ENCODE data around the gene PARD6G.

The PARD6G gene

DNA sequence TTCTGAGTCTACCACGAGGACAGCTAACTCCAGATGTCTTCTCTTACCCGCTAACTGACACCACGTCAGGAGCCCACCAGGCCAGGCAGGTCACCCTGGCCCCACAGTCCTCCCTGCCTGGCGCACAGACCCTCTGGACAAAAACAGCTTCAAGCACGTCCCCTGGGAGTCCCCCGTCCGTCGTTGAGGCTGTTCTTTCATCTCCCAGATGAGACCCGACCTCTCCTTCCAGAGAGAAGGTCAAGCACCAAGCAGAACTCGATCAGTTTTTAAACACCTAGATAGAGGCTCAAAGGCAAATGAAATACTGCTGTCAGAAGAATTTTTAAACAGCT, 57.8 kb downstream of the PARD6G start:
- no peak for DNase-seq (ENCODE audit: low read depth)

DNA sequence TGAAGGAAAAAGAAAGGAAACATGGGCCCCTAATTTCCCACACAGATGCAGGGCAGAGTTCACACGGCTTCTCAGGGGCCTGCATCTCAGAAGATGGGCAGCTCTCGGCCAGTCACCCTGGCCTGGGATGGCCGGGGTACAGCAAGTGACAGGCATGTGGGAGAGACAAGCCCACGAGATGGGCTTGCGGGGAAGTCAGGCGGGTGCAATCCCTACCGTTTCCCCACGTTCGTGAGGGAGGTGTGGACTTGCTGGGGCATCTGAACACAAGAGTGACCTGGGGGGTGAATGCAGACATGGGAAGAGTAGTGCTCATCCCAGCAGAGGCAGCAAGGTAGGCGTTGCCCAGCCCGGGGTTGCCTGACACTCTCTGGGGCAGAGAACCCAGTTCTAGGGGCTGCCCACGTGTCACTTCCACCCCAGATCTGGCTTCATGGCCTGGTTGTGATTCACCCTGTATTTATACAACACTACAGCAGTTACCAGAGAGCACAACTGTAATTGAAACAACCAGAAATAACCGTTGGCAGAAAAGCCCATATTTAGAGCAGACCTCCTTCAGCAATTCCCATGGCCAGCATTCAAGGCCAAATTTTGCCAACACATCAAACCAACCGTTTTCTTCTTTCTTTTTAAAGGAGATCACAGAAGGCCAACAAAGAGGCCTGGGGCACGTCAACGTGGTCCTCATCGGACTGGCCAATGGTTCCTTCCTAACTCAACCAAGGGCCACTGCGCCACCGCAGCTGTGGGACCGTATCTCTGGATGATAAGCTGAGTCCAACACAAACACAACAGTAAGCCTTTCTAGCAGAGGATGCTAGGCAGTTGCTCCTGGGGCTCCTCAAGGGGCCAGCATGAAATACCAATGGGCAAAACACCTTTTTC, 58.4 kb downstream of the PARD6G start:
- no peak for DNase-seq (ENCODE audit: low read depth)

DNA sequence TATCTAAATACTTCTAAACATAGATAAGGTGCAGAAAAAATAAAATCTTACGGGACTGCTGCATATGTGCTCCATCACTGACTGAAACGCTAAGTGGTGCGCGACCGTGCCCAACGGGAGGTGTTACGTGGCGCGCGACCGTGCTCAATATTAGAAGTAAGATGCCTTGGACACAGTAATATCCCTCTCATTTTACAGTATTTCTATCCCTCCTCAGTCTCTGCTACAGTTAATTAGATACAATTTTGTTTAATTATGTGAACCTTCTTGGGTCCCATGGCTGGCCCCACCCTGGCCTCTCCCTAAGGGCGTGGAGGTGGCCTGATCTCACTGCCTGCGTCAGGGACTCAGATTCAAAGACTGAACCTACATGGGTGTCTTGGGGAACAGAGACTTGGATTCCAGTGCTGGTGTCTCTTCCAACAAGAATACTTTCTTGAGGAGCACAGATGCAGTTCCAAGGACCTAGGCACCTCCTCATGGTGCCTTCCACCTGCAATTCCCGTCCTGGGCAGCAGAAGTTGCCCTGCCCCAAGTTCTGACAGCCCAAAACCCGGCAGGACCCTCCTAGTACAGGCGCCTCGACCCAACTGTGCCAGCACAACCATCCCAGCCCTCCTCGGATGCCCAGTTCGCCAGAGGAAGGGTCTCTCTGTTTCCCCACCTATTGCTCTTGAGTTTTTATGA, 59.2 kb downstream of the PARD6G start:
- no peak for DNase-seq (ENCODE audit: low read depth)

DNA sequence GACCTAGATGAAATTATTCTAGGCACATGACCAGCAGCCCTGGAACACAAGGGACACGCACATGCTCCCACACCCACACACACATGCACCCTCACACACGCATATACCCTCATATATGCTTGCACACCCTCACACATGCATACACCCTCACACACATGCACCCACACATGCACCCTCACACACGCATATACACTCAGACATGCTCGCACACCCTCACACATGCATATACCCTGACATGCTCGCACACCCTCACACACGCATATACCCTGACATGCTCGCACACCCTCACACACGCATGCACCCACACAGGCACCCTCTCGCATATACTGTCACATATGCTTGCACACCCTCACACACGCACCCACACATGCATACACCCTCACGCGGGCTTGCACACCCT, 61.8 kb downstream of the PARD6G start:
- DNase-seq (ENCODE audit: low read depth) = no peak

DNA sequence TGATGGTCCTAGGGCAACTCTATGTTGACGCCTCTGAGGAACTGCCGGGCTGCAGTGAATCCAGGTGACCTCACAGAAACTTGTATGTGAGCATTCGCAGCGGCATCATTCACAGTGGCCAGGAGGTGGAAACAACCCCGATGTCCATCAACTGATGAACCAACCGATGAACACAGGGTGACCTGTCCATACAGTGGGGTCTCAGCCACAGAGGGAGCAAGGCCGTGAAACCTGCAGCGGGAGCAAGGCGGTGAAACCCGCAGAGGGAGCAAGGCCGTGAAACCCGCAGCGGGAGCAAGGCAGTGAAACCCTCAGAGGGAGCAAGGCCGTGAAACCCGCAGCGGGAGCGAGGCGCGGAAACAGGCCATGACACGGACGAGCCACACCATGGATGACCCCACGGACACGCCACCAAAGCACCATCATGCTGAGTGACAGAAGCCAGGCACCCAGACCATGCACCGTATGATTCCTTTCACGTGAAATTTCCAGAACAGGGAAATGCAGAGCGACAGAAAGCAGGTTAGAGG, 63.0 kb downstream of the PARD6G start:
- no peak for DNase-seq (ENCODE audit: low read depth)

DNA sequence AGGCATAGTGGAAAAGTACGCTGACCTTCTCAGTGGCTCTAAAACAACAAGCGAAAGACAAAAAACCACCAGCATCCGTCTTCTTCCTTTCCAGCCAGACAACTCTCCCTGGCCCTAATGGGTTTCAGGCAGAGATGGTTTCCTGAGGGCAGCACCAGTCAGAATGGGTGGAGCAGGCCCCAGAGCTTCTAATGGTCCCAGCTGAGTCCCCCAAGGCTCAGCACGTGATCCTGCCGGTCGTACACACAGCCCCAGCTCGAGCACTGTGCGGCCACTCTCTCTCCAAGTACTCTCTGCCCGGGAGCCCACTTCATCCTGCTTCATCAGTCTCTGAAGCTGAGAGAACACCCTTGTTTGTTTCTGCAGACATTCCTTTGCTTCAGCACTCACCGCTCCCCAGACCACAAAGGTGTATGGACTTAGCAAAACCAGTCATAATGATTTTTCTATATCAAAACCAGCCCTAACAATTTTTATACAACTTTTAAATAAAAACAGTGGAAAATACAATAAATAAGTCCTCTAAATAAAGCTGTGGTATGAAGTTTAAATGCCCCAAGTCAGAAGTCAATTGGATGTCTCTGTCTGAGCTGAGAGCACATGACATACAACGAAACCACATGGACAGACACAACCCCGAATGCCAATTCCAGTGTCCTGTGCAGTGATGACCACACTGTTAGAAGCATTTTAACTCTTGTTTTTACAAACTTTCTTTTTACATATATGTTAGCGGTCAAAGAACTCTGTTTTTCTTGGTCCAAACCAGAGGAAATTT, 63.9 kb downstream of the PARD6G start:
- DNase-seq (ENCODE audit: low read depth) = no peak

DNA sequence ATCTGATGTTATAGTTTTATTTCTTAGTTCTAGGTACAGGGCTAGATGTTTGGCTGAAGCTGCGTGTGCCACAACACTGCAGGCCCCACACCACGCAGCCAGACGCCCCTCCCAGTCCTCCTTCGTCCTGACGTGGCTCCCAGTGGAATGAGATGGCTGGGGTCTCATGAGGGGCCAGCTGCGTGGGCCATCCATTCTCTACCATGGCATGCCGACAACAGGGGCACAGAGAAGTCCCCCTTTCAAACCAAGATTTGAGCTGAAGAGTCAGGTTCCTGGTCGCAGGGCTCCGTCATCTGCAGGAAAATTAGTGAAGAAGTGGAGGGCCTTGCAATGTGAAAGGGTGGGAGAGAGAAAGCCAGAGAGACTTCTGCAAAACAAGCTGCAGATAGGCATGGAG, 64.5 kb downstream of the PARD6G start:
- DNase-seq (ENCODE audit: low read depth) = no peak

DNA sequence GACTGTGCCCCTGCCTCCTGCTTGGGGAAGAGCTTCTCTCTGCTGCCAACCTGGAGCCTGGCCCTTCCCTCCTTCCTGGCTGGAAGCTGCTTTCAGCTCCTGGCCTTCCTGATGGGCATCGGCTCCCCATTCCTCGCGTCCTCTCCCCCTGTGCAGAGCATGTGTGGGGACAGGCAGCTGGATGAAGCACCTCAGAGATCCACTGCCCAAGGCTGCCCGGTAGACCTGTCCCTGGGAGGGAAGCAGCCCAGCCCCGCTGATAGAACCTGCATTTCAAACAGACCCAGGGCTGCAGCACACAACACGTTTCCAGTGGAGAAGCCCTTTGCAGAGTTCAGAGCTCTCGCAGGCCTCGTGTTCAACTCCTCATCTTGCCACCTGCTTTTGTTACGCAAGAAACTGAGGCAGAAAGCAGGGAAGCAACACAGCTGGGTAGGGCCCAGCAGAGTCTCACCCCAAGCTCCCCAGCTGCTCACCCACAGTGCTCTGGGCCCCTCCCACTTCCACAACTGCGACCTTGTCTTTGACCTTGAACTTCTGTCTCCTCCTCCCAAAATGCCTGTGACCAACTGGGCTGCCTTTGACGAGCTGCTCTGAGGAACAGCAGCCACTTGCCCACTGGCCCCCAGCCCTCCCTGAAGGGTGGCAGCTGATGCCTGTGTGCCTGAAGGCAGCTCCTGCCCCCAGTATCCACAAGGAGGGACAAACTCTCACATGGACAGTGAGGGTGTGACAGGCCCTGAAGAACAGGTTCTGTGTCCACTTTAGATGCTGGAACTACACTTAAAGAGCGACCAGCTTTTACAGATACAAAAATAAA, 65.5 kb downstream of the PARD6G start:
- no peak for DNase-seq (ENCODE audit: low read depth)

DNA sequence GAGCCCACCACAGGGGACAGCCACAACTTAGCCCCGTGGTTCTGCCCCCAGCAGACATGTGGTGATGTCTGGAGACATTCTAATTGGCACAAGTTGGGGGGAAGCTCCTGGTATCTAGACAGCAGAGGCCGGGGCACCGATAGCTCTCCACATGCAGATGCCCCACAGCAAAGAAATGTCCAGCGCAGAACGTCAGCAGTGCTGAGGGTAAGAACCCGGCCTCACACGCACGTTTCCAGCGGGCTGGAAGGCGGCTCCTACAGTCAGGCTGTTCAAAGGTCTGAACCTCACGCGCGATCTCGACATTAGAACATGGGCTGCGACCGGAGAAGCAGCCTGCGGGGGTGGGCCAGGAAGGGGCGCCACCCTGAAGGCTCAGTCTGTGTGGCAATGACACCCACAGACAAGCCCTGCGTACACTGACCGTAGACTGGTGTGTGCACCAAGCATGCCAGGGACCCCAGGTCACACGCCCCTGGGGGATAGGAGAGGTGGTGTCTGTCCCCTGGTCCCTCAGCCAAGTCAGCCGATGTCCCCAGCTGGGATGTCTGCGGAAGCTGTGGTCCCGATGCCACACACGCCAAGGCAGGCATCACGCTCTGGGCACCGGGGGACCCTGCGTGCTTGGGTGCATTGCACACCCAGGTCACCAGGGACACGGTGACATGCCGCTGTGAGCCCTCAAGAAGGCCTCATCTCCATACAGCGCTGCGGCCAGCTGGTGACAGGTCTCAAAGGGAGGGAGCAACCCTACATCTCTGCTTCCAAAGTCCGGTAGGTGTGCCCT, 66.3 kb downstream of the PARD6G start:
- DNase-seq (ENCODE audit: low read depth) = no peak

DNA sequence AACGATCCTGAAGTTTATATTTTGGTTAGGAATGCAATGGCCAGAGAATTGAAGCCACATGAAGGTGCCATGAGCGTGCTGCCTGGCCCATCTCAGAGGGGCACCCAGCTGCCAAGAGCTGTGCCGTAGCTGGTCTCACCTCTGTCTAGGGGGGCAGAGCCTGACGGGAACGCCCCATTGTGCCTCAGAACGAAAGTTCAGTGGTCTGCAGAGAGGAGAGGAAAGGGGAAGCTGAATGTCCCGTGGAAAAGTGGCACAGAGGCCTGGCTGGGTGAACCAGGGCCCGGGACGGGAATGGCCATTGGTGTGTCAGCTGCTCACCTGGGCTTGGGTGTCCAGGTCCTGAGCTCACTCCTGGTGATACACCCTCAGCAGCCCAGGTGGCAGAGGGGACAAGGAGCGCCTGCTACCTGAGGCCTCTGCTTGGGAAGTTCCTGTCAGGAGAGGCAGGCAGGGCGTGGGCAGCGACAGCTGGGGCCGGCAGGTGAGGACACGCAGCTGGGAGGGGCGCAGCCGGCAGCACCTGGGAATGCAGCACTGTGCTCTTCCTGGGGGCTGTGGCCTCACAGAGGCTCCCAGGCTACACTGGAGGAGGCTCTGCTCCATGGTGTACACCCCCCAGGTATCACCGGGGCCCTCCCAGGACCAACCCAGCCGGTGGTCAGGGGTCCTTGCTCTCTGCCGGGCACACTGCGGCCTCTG, 67.3 kb downstream of the PARD6G start:
- no peak for DNase-seq (ENCODE audit: low read depth)

DNA sequence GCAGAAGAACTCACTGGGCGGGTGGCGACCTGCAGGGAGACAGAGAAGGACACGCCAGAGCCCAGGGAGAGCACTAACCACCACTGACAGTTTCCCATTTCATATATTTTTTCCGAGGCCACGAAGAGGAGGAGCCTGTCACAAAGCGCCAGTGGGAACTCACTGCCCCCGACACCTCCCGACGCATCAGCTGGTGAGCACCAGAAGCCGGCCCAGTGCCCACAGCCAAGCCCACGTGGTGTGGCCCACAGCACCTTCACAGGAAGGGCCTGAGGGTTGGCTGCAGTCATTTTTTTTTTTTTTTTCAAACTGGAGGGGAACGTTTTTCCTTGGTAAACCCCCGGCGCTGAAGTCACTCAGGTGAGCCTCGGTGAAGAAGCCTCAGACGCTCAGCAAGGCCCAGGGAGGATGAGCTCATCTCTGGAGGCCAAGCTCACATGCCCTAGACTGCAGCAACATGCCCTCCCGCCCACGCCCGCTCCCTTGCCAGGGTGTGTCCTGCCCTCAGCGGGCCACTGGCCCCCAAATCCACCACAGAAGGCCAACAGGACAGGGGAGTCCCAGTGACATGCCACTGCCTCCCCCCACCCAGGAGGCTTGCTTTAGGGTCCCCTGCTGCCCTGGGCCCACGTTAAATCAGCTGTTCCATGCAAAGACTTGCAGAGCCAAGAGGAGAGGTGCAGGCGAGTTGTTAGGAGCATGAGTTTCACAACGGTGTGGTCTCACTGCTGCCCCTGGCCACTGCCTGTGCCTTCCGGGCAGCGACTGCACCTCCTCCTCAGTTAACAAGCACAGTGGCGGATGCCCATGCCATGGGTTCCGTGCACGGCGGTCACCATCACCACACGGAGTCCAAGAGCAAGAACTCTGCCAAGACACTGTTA, 68.1 kb downstream of the PARD6G start:
- DNase-seq (ENCODE audit: low read depth) = no peak

DNA sequence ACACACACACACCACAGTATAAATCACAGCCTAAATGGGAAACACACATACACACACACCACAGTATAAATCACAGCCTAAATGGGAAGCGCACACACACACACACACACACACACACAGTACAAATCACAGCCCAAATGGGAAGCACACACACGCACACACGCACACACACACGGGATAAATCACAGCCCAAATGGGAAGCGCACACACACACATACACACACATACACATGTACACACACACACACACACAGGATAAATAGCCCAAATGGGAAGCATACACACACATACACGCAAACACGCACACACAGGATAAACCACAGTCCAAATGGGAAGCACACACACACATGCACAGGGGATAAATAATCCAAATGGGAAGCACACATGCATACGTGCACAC, 70.2 kb downstream of the PARD6G start:
- DNase-seq (ENCODE audit: low read depth) = no peak

DNA sequence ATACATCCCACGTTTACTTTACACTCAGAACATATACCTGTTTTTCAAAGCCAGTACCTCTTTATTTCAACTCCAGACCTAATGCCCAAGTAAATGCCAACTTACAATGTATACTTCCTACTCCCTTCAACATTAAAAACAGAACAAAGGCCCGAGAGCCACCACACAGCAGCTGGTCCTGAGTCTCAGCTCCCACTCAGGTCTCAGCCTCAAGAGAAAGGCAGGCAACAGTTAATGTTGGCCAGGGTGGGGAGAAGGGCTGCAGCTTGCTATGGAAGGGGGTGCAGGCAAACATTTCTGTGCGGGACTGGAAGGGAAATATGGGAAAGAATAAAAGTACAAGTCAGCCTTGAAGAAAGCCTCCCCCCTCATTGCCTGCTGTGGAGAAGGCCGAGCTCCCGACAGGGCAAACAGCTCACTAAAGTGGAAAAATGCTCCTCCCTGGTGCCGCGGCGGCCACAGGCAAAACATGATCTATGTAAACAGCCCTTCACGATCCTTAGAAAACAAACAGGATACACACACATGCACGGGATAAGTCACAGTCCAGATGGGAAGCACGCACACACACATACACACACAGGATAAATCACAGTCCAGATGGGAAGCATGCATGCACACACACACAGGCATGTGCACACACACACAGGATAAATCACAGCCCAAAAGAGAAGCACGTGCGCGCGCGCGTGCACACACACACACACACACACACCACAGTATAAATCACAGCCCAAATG, 70.8 kb downstream of the PARD6G start:
- DNase-seq (ENCODE audit: low read depth) = peak; percentile 10

DNA sequence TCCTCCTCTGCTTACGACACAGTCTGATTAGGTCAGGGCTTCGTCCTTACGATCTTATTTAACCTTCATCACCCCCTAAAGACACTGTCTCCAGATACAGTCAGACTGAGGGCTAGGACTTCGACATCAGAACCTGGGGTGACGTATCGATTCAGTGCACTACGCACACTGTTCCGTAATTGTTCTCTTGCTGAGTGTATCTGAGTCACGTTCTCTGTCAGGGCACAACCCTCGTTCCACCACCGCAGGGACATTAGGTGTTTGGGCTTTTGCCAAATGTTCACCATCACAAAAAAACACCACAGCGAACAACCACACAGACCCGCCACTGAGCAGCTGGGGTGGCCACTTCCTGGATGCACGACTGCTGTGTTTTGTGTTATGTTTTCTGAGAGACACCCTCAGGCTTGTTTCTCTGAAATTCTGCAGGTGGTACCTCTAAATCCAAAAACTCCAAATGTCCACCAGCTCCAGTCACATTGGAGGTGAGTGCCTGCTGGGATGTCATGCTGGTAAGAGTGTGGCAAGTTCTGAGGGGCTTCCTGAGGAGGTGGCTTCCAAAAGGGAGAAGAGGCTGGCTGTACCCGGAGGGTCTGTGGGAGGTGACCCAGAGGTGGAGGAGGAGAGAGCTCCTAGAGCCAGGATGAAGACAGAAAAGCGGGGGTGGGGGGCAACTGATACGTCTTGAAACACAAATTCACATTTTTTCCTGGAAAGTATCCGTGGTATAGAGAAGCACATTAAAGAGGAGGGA, 71.7 kb downstream of the PARD6G start:
- DNase-seq (ENCODE audit: low read depth) = no peak

DNA sequence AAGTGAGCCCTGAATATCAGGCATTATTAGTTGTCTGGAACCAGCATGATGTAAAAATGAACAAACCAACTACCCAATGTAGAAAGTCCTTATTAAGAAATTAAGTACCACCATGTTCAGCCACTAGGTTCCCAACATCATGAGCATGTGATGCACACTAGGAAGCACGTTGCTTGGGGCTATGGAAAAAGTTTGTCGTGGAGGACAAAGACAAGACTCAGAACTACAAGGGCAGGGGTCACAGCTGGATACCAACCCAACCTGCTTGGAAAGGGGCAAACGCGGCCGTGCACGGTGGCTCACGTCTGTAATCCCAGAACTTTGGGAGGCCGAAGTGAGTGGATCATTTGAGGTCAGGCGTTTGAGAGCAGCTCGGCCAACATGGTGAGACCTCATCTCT, 74.3 kb downstream of the PARD6G start:
- no peak for DNase-seq (ENCODE audit: low read depth)

DNA sequence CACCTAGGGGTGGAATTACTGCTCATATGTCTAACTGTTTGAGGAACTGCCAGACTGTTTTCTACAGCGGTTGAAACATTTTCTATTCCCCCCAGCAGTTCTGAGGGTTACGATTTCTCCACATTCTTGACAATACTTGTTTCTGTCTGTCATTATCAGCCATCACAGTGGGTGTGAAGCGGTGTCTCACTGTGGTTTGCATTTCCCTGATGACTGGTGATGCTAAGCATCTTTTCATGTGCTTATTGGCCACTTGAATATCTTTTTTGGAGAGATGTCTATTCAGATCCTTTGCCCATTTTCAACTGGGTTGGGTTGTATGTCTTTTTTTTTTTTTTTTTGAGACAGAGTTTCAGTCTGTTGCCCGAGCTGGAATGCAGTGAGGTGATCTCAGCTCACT, 75.3 kb downstream of the PARD6G start:
- no peak for DNase-seq (ENCODE audit: low read depth)

DNA sequence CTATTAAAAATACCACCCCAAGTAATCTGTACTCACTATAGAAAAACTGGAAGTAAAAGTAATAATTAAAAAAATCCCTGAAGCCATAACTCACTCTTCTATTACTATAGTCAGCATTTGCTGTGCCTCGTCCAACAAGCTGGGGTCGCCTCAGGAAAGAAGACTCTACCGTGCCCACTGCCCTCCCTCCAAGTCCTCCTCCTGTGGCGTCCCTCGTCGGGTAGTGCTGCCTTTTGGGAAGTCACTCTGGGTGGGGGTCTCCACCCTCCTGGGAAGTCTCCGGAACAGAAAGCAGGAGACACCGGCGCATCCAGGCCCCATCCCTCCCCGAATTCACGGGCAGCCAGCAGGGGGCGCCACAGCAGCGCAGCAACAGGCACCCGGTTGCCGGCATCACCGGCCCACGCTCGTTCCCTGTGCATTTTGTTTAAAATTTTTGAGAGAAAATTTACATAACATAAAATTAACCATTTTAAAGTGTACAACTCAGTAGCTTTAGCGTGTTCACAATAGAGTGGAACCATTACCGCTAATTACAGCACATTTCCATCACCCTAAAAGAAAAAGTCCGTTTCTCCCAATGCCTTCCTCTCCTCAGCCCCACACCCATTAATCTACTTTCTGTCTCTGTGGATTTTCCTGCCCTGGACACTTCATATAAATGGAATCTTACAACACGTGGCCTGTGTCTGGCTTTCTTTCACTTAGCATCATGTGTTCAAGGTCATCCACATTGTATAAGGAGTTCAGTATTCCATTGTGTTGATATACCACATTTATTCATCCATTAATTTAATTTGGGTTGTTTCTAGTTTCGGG, 76.1 kb downstream of the PARD6G start:
- peak; percentile 63 for DNase-seq (ENCODE audit: low read depth)

Measured in iris pigment epithelial cell (primary cell).